CD8-positive, alpha-beta memory T cell (primary cell): ENCODE results near the gene RAB6B. TPM values are rescaled to one million over a fixed set of nuclear protein-coding genes. Genes with fewer than 3 reads are reported as not detected.

Source experiments
- CTCF ChIA-PET: fragments of 350-600 bp; sonication (Branson Sonifier 250); formaldehyde crosslinking; loops from one replicate; lab custom pipeline; 2021; ENCODE audit warnings: antibody characterized with exemption; lab: Charles Lee
- POLR2A ChIA-PET: fragments of 350-600 bp; sonication (Branson Sonifier 250); formaldehyde crosslinking; loops from one replicate; lab custom pipeline; 2021; ENCODE audit warnings: antibody characterized with exemption; lab: Charles Lee
- DNase-seq, 5 donors: peaks; one replicate each; pipeline versions ENCODE4 v3.0.0 to v3.0.0-alpha.2; 2020 to 2022; ENCODE audit warnings: mixed read lengths in 1 of 5
- H3K27ac ChIP-seq: one replicate; pipeline ENCODE4 v1.7.0; 2013; ENCODE audit warnings: low read depth, mild to moderate bottlenecking, low read length, moderate library complexity
- H3K27me3 ChIP-seq: 2 replicates; pipeline ENCODE4 v1.7.0; 2013; ENCODE audit warnings: low read length, mild to moderate bottlenecking; ENCODE audit not compliant: insufficient read depth, poor library complexity, severe bottlenecking
- H3K36me3 ChIP-seq: 2 replicates; pipeline ENCODE4 v1.7.0; 2013; ENCODE audit warnings: mild to moderate bottlenecking, low read length, moderate library complexity; ENCODE audit not compliant: insufficient read depth
- H3K4me1 ChIP-seq: 2 replicates; pipeline ENCODE4 v1.7.0; 2013; ENCODE audit warnings: mild to moderate bottlenecking, low read length, moderate library complexity; ENCODE audit not compliant: insufficient read depth
- H3K4me3 ChIP-seq: 2 replicates; pipeline ENCODE4 v1.7.0; 2013; ENCODE audit warnings: mild to moderate bottlenecking, low read length
- H3K9me3 ChIP-seq: 2 replicates; pipeline ENCODE4 v1.7.0; 2013; ENCODE audit warnings: mild to moderate bottlenecking, low read length
- H3K27ac Mint-ChIP-seq, 8 donors: one replicate each; pipeline ENCODE4 v1.8.0; 2020 to 2021; ENCODE audit warnings: mixed read lengths in 8 of 8, mild to moderate bottlenecking in 6 of 8, inconsistent platforms in 3 of 8, moderate library complexity in 3 of 8
- H3K27me3 Mint-ChIP-seq, 2 donors: one replicate each; pipeline ENCODE4 v1.8.0; 2020 to 2021; ENCODE audit warnings: mixed read lengths in 2 of 2, mild to moderate bottlenecking in 1 of 2, moderate library complexity in 1 of 2
- H3K36me3 Mint-ChIP-seq, 3 donors: one replicate each; pipeline ENCODE4 v1.8.0; 2020 to 2021; ENCODE audit warnings: mixed read lengths in 3 of 3, inconsistent platforms in 1 of 3, mild to moderate bottlenecking in 1 of 3
- H3K4me1 Mint-ChIP-seq, 3 donors: one replicate each; pipeline ENCODE4 v1.8.0; 2020 to 2021; ENCODE audit warnings: mixed read lengths in 3 of 3, inconsistent platforms in 1 of 3, mild to moderate bottlenecking in 1 of 3
- H3K4me3 Mint-ChIP-seq, 7 donors: one replicate each; pipeline ENCODE4 v1.8.0; 2020 to 2021; ENCODE audit warnings: mixed read lengths in 7 of 7, mild to moderate bottlenecking in 6 of 7, moderate library complexity in 4 of 7, inconsistent platforms in 2 of 7
- H3K9me3 Mint-ChIP-seq, 5 donors: one replicate each; pipeline ENCODE4 v1.8.0; 2020 to 2022; ENCODE audit warnings: mixed read lengths in 5 of 5, mild to moderate bottlenecking in 3 of 5, moderate library complexity in 2 of 5, inconsistent platforms in 1 of 5
- polyA plus RNA-seq: library from polyadenylated mRNA; unstranded; fragments of 300-500 nt; fragmentation: Illumina TruSeq; gene quantifications from one replicate; pipeline ENCODE4 v1.2.3, GENCODE V29; 2021
- total RNA-seq, 2 experiments: library from RNA; stranded (reverse); gene quantifications; one replicate each; pipeline ENCODE4 v1.2.3, GENCODE V29; 2021

The RAB6B gene
- total and polyA plus RNA-seq, 3 experiments from 2014 or later, result 0.24 to 1.7 (median 0.73) TPM

GRCh38 chr3:133928136-133928893 lies 32.6 kb upstream of the RAB6B start:
- Histone ChIP-seq H3K36me3 (no peaks in the 10 kb centered on the region), H3K4me3 (no peak overlapping the region), H3K27ac (no peak overlapping the region), H3K4me1 (peaks cover 4% of the 10 kb centered on the region), H3K27me3 (no peaks in the 10 kb centered on the region), H3K9me3 (no peaks in the 10 kb centered on the region)
- Mint-ChIP-seq H3K36me3 (no peaks in the 10 kb centered on the region), H3K9me3 (no peaks in the 10 kb centered on the region), H3K4me3 (peak overlapping the region in 5 of 7 donors; percentile 71 to 80 (median 73)), H3K27ac (peak overlapping the region in 4 of 8 donors; percentile 11 to 69 (median 53)), H3K27me3 (peaks cover 7 to 17% of the 10 kb centered on the region in 2 donors), H3K4me1 (peaks cover 6 to 13% (median 13%) of the 10 kb centered on the region in 3 donors)
- CTCF ChIA-PET, result interaction anchor here (0.6 to 1.2 kb wide), 6 partner anchors 12 to 1202 kb away, joined by 3 to 6 read pairs (median 4); no protein-coding TSS in a partner anchor
- POLR2A ChIA-PET, result no interaction called here
- no peak for DNase-seq

GRCh38 chr3:133927540-133928066 lies 31.9 kb upstream of the RAB6B start:
- DNase-seq, result peak; percentile 70 to 83 (median 74)
- Histone ChIP-seq H3K9me3 (no peaks in the 10 kb centered on the region), H3K27me3 (no peaks in the 10 kb centered on the region), H3K36me3 (no peaks in the 10 kb centered on the region), H3K4me1 (peaks cover 4% of the 10 kb centered on the region), H3K27ac (no peak overlapping the region), H3K4me3 (no peak overlapping the region)
- Mint-ChIP-seq H3K36me3 (no peaks in the 10 kb centered on the region), H3K4me3 (peak overlapping the region; percentile 33 to 88 (median 73)), H3K27me3 (peaks cover 7 to 17% of the 10 kb centered on the region in 2 donors), H3K4me1 (peaks cover 6 to 13% (median 13%) of the 10 kb centered on the region in 3 donors), H3K9me3 (no peaks in the 10 kb centered on the region), H3K27ac (peak overlapping the region in 3 of 8 donors; percentile 11 to 63 (median 43))
- CTCF ChIA-PET, result interaction anchor here (0.6 to 1.2 kb wide), 6 partner anchors 11 to 1201 kb away, joined by 3 to 6 read pairs (median 4); no protein-coding TSS in a partner anchor
- POLR2A ChIA-PET, result no interaction called here

GRCh38 chr3:133926736-133927539 lies 31.3 kb upstream of the RAB6B start:
- Histone ChIP-seq H3K4me1 (peaks cover 4% of the 10 kb centered on the region), H3K27ac (no peak overlapping the region), H3K9me3 (no peaks in the 10 kb centered on the region), H3K4me3 (no peak overlapping the region), H3K36me3 (no peaks in the 10 kb centered on the region), H3K27me3 (no peaks in the 10 kb centered on the region)
- H3K4me1 Mint-ChIP-seq, result peaks cover 6 to 13% (median 13%) of the 10 kb centered on the region in 3 donors
- H3K27ac Mint-ChIP-seq, result peak overlapping the region in 3 of 8 donors; percentile 24 to 48 (median 36)
- peaks cover 7 to 17% of the 10 kb centered on the region in 2 donors for H3K27me3 Mint-ChIP-seq
- ChIA-PET POLR2A (no interaction called here), CTCF (interaction anchor here (1.1 kb wide), 1 partner anchor 108 kb away, joined by 5 read pairs; no protein-coding TSS in a partner anchor)
- H3K4me3 Mint-ChIP-seq, result peak overlapping the region; percentile 33 to 88 (median 73)
- no peaks in the 10 kb centered on the region for H3K36me3 Mint-ChIP-seq
- DNase-seq, result no peak
- H3K9me3 Mint-ChIP-seq, result no peaks in the 10 kb centered on the region

- H3K27ac ChIP-seq, result no peak overlapping the region
- ChIA-PET CTCF (no interaction called here), POLR2A (no interaction called here)
- Mint-ChIP-seq H3K4me1 (peaks cover 6 to 13% (median 13%) of the 10 kb centered on the region in 3 donors), H3K27me3 (peaks cover 6 to 17% of the 10 kb centered on the region in 2 donors), H3K27ac (peak overlapping the region in 2 of 8 donors; percentile 24 to 48), H3K9me3 (no peaks in the 10 kb centered on the region), H3K4me3 (peak overlapping the region in 6 of 7 donors; percentile 4 to 74 (median 39)), H3K36me3 (no peaks in the 10 kb centered on the region)
- no peak for DNase-seq
- H3K4me1 ChIP-seq, result peaks cover 4% of the 10 kb centered on the region
- H3K36me3 ChIP-seq, result no peaks in the 10 kb centered on the region
- H3K27me3 ChIP-seq, result no peaks in the 10 kb centered on the region
- no peaks in the 10 kb centered on the region for H3K9me3 ChIP-seq
- H3K4me3 ChIP-seq, result no peak overlapping the region
Observed at GRCh38 chr3:133925960-133926735, 30.5 kb upstream of the RAB6B start.

GRCh38 chr3:133924041-133924440 lies 28.4 kb upstream of the RAB6B start:
- no peak overlapping the region for H3K4me3 Mint-ChIP-seq
- H3K4me1 Mint-ChIP-seq, result peaks cover 6 to 13% (median 13%) of the 10 kb centered on the region in 3 donors
- no peaks in the 10 kb centered on the region for H3K27me3 ChIP-seq
- DNase-seq, result no peak
- H3K36me3 Mint-ChIP-seq, result no peaks in the 10 kb centered on the region
- no peaks in the 10 kb centered on the region for H3K9me3 ChIP-seq
- H3K4me1 ChIP-seq, result peaks cover 4% of the 10 kb centered on the region
- no peaks in the 10 kb centered on the region for H3K36me3 ChIP-seq
- ChIA-PET POLR2A (no interaction called here), CTCF (no interaction called here)
- H3K27ac Mint-ChIP-seq, result no peak overlapping the region
- H3K27ac ChIP-seq, result no peak overlapping the region
- H3K4me3 ChIP-seq, result no peak overlapping the region
- no peaks in the 10 kb centered on the region for H3K9me3 Mint-ChIP-seq
- H3K27me3 Mint-ChIP-seq, result peaks cover 10 to 30% of the 10 kb centered on the region in 2 donors

GRCh38 chr3:133921592-133921991 lies 25.9 kb upstream of the RAB6B start:
- H3K4me1 ChIP-seq, result no peaks in the 10 kb centered on the region
- no peak for DNase-seq
- Mint-ChIP-seq H3K4me1 (peaks cover 0 to 3% (median 3%) of the 10 kb centered on the region in 3 donors), H3K36me3 (no peaks in the 10 kb centered on the region), H3K4me3 (no peak overlapping the region), H3K27ac (no peak overlapping the region), H3K9me3 (peaks cover 0 to 7% (median 6%) of the 10 kb centered on the region in 5 donors), H3K27me3 (peaks cover 18 to 29% of the 10 kb centered on the region in 2 donors)
- no peak overlapping the region for H3K27ac ChIP-seq
- no peaks in the 10 kb centered on the region for H3K9me3 ChIP-seq
- H3K36me3 ChIP-seq, result no peaks in the 10 kb centered on the region
- H3K4me3 ChIP-seq, result no peak overlapping the region
- peaks cover 3% of the 10 kb centered on the region for H3K27me3 ChIP-seq
- POLR2A ChIA-PET, result no interaction called here
- CTCF ChIA-PET, result no interaction called here

GRCh38 chr3:133917144-133917543 lies 21.5 kb upstream of the RAB6B start:
- CTCF ChIA-PET, result interaction anchor here (0.8 kb wide), 1 partner anchor 11 kb away, joined by 3 read pairs; no protein-coding TSS in a partner anchor
- H3K4me1 ChIP-seq, result no peaks in the 10 kb centered on the region

More at GRCh38 chr3:133917144-133917543, 21.5 kb upstream of the RAB6B start:
- Mint-ChIP-seq H3K9me3 (peaks cover 0 to 7% (median 6%) of the 10 kb centered on the region in 5 donors), H3K36me3 (no peaks in the 10 kb centered on the region), H3K4me1 (no peaks in the 10 kb centered on the region), H3K27ac (no peak overlapping the region), H3K4me3 (no peak overlapping the region), H3K27me3 (peaks cover 26 to 42% of the 10 kb centered on the region in 2 donors)
- no peak overlapping the region for H3K27ac ChIP-seq
- H3K36me3 ChIP-seq, result no peaks in the 10 kb centered on the region
- peaks cover 3% of the 10 kb centered on the region for H3K27me3 ChIP-seq
- POLR2A ChIA-PET, result no interaction called here
- DNase-seq, result no peak
- no peaks in the 10 kb centered on the region for H3K9me3 ChIP-seq
- H3K4me3 ChIP-seq, result no peak overlapping the region
